ENCODE measurements around the gene MIPEP. TPM values are rescaled to one million over a fixed set of nuclear protein-coding genes. Genes with fewer than 3 reads are reported as not detected.
A peak's percentile ranks its signal among the peaks of the same experiment; 100 is the strongest.

MIPEP gene
- polyA plus RNA-seq, 1 donor (not counting 4 experiments of a cell fraction or from before 2014, with no cell fraction given): 35.0 TPM

- H3K36me3 ChIP-seq (ENCODE audit: control insufficient read depth in 2 of 2, extremely low read depth in 1 of 2, insufficient read depth in 2 of 2, low read length in 2 of 2): peaks cover 8 to 10% of the 10 kb centered on the region in 2 experiments
- no peaks in the 10 kb centered on the region for H4K20me1 ChIP-seq (ENCODE audit: control insufficient read depth, extremely low read depth, insufficient read depth, low read length)
- no peak overlapping the region for H2AFZ ChIP-seq (ENCODE audit: control insufficient read depth, low read length)
- no peaks in the 10 kb centered on the region for H3K4me1 ChIP-seq (ENCODE audit: control insufficient read depth, extremely low read depth, insufficient read depth, low read length)
- no peaks in the 10 kb centered on the region for H3K27me3 ChIP-seq (ENCODE audit: control insufficient read depth, extremely low read depth, insufficient read depth, low read length)
- H3K9ac ChIP-seq (ENCODE audit: control insufficient read depth, extremely low read depth, insufficient read depth, low read length): no peak overlapping the region
- TF ChIP-seq, protein P1, sequence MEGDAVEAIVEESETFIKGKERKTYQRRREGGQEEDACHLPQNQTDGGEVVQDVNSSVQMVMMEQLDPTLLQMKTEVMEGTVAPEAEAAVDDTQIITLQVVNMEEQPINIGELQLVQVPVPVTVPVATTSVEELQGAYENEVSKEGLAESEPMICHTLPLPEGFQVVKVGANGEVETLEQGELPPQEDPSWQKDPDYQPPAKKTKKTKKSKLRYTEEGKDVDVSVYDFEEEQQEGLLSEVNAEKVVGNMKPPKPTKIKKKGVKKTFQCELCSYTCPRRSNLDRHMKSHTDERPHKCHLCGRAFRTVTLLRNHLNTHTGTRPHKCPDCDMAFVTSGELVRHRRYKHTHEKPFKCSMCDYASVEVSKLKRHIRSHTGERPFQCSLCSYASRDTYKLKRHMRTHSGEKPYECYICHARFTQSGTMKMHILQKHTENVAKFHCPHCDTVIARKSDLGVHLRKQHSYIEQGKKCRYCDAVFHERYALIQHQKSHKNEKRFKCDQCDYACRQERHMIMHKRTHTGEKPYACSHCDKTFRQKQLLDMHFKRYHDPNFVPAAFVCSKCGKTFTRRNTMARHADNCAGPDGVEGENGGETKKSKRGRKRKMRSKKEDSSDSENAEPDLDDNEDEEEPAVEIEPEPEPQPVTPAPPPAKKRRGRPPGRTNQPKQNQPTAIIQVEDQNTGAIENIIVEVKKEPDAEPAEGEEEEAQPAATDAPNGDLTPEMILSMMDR (optimal IDR thresholded peaks at IDR 0.05 in 1 of 3, IDR thresholded peaks at IDR 0.05 in 1 of 3, conservative IDR thresholded peaks at IDR 0.05 in 1 of 3; ENCODE audit: extremely low read depth in 1 of 3, insufficient read depth in 2 of 3, low read length in 3 of 3): no peak
- TF ChIP-seq EZH2 (IDR thresholded peaks at IDR 0.05; ENCODE audit: low read length): no peak
- H3K27ac ChIP-seq (ENCODE audit: control insufficient read depth, insufficient read depth, low read length): no peak overlapping the region
- no peak overlapping the region for H3K4me3 ChIP-seq (ENCODE audit: control insufficient read depth in 2 of 3, extremely low read depth in 1 of 3, insufficient read depth in 2 of 3, low read depth in 1 of 3, low read length in 3 of 3)
- H3K4me2 ChIP-seq (ENCODE audit: control insufficient read depth, extremely low read depth, insufficient read depth, low read depth, low read length): no peak overlapping the region
- dilution Hi-C loops (cut with MboI; ENCODE audit: extremely low pct_ligation_motif_present, low sequenced_read_pairs): no loop called here
- no peaks in the 10 kb centered on the region for H3K79me2 ChIP-seq (ENCODE audit: control insufficient read depth, insufficient read depth, low read length)
- H3K9me1 ChIP-seq (ENCODE audit: control insufficient read depth, extremely low read depth, insufficient read depth, low read length): no peaks in the 10 kb centered on the region
- no peak for DNase-seq (ENCODE audit: low read depth, low spot score)
- no peak for FAIRE-seq
- no peaks in the 10 kb centered on the region for H3K9me3 ChIP-seq (ENCODE audit: control insufficient read depth, low read depth, low read length)
Observed at GRCh38 chr13:23877286-23877685, 11.9 kb downstream of the MIPEP start.

GRCh38 chr13:23876265-23876664, 12.9 kb downstream of the MIPEP start:
- no peaks in the 10 kb centered on the region for H3K4me1 ChIP-seq (ENCODE audit: control insufficient read depth, extremely low read depth, insufficient read depth, low read length)
- no peak overlapping the region for H3K27ac ChIP-seq (ENCODE audit: control insufficient read depth, insufficient read depth, low read length)
- H2AFZ ChIP-seq (ENCODE audit: control insufficient read depth, low read length): no peak overlapping the region
- FAIRE-seq: no peak
- DNase-seq (ENCODE audit: low read depth, low spot score): no peak
- no peak overlapping the region for H3K4me3 ChIP-seq (ENCODE audit: control insufficient read depth in 2 of 3, extremely low read depth in 1 of 3, insufficient read depth in 2 of 3, low read depth in 1 of 3, low read length in 3 of 3)
- no peak overlapping the region for H3K4me2 ChIP-seq (ENCODE audit: control insufficient read depth, extremely low read depth, insufficient read depth, low read depth, low read length)
- dilution Hi-C loops (cut with MboI; ENCODE audit: extremely low pct_ligation_motif_present, low sequenced_read_pairs): no loop called here
- H4K20me1 ChIP-seq (ENCODE audit: control insufficient read depth, extremely low read depth, insufficient read depth, low read length): no peaks in the 10 kb centered on the region
- H3K9me3 ChIP-seq (ENCODE audit: control insufficient read depth, low read depth, low read length): no peaks in the 10 kb centered on the region
- no peak for TF ChIP-seq EZH2 (IDR thresholded peaks at IDR 0.05; ENCODE audit: low read length)
- TF ChIP-seq, protein P1 (optimal IDR thresholded peaks at IDR 0.05 in 1 of 3, IDR thresholded peaks at IDR 0.05 in 1 of 3, conservative IDR thresholded peaks at IDR 0.05 in 1 of 3; ENCODE audit: extremely low read depth in 1 of 3, insufficient read depth in 2 of 3, low read length in 3 of 3): peak; percentile 52 to 72 (median 59)
- H3K27me3 ChIP-seq (ENCODE audit: control insufficient read depth, extremely low read depth, insufficient read depth, low read length): no peaks in the 10 kb centered on the region
- no peaks in the 10 kb centered on the region for H3K79me2 ChIP-seq (ENCODE audit: control insufficient read depth, insufficient read depth, low read length)
- H3K9ac ChIP-seq (ENCODE audit: control insufficient read depth, extremely low read depth, insufficient read depth, low read length): no peak overlapping the region
- no peaks in the 10 kb centered on the region for H3K9me1 ChIP-seq (ENCODE audit: control insufficient read depth, extremely low read depth, insufficient read depth, low read length)
- peaks cover 8 to 10% of the 10 kb centered on the region in 2 experiments for H3K36me3 ChIP-seq (ENCODE audit: control insufficient read depth in 2 of 2, extremely low read depth in 1 of 2, insufficient read depth in 2 of 2, low read length in 2 of 2)
